ENCODE data around the gene SNX1.

DNA sequence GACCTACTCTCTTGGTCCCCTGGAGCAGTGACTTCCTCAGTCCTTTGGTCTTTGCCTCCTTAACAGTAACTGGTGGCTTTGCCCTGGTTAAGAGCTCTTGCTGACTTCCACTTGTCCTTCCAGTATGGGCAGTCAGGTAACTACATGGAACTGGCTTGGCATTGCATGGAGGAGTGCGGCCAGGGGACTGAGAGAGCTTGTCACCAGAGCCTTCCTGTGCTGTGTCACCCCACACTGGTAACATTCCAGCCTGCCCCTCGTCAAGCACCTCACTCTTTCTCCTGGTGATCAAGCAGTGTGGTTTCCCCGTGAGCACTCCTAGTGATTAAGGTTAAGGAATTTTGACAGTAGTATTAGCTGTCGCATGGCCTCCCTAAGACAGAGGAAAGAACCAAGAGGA lies 36.4 kb downstream of the SNX1 start:
- TF ChIP-seq SUZ12 (IDR thresholded peaks at IDR 0.05; ENCODE audit: extremely low read depth, insufficient read depth, insufficient read length), result no peak
- TF ChIP-seq ZNF274 (IDR thresholded peaks at IDR 0.05; ENCODE audit: low read depth, low read length), result no peak
- no peak for TF ChIP-seq YY1 (IDR thresholded peaks at IDR 0.05; ENCODE audit: insufficient read depth, insufficient read length)
